Measurements from ENCODE around the gene CSTPP1. TPM values are rescaled to one million over a fixed set of nuclear protein-coding genes. Genes with fewer than 3 reads are reported as not detected.
"Not testable (repeated sequence)": the region's sequence is repeated elsewhere in the genome, so short reads cannot be mapped to it uniquely, and the experiment has no call there.

The CSTPP1 gene
- polyA plus RNA-seq, 1 donor (not counting 4 experiments of a cell fraction or from before 2014, with no cell fraction given), result 20.0 TPM

- Histone ChIP-seq H3K4me1 (ENCODE audit: control insufficient read depth, extremely low read depth, insufficient read depth, low read length) (peaks cover 24% of the 10 kb centered on the region), H2AFZ (ENCODE audit: control insufficient read depth, low read length) (no peak overlapping the region), H3K9me1 (ENCODE audit: control insufficient read depth, extremely low read depth, insufficient read depth, low read length) (no peaks in the 10 kb centered on the region), H3K79me2 (ENCODE audit: control insufficient read depth, insufficient read depth, low read length) (no peaks in the 10 kb centered on the region), H3K4me2 (ENCODE audit: control insufficient read depth, extremely low read depth, insufficient read depth, low read depth, low read length) (no peak overlapping the region), H3K27ac (ENCODE audit: control insufficient read depth, insufficient read depth, low read length) (no peak overlapping the region), H3K9me3 (ENCODE audit: control insufficient read depth, low read depth, low read length) (no peaks in the 10 kb centered on the region), H3K4me3 (ENCODE audit: control insufficient read depth in 2 of 3, extremely low read depth in 1 of 3, insufficient read depth in 2 of 3, low read depth in 1 of 3, low read length in 3 of 3) (no peak overlapping the region), H3K36me3 (ENCODE audit: control insufficient read depth in 2 of 2, extremely low read depth in 1 of 2, insufficient read depth in 2 of 2, low read length in 2 of 2) (no peaks in the 10 kb centered on the region), H4K20me1 (ENCODE audit: control insufficient read depth, extremely low read depth, insufficient read depth, low read length) (no peaks in the 10 kb centered on the region), H3K9ac (ENCODE audit: control insufficient read depth, extremely low read depth, insufficient read depth, low read length) (no peak overlapping the region), H3K27me3 (ENCODE audit: control insufficient read depth, extremely low read depth, insufficient read depth, low read length) (no peaks in the 10 kb centered on the region)
- FAIRE-seq, result no peak
- TF ChIP-seq CTCF (optimal IDR thresholded peaks at IDR 0.05 in 1 of 3, IDR thresholded peaks at IDR 0.05 in 1 of 3, conservative IDR thresholded peaks at IDR 0.05 in 1 of 3; ENCODE audit: extremely low read depth in 1 of 3, insufficient read depth in 2 of 3, low read length in 3 of 3) (no peak), EZH2 (IDR thresholded peaks at IDR 0.05; ENCODE audit: low read length) (no peak)
- no peak for DNase-seq (ENCODE audit: low read depth, low spot score)
- dilution Hi-C loops (cut with MboI; ENCODE audit: extremely low pct_ligation_motif_present, low sequenced_read_pairs), result no loop called here
Measured at GRCh38 chr11:47207459-47207858, 270.9 kb downstream of the CSTPP1 start.

GRCh38 chr11:47208008-47208552 lies 271.5 kb downstream of the CSTPP1 start:
- H3K27ac ChIP-seq (ENCODE audit: control insufficient read depth, insufficient read depth, low read length); H3K4me2 ChIP-seq (ENCODE audit: control insufficient read depth, extremely low read depth, insufficient read depth, low read depth, low read length); H3K9ac ChIP-seq (ENCODE audit: control insufficient read depth, extremely low read depth, insufficient read depth, low read length); FAIRE-seq; dilution Hi-C loops (cut with MboI; ENCODE audit: extremely low pct_ligation_motif_present, low sequenced_read_pairs); H3K27me3 ChIP-seq (ENCODE audit: control insufficient read depth, extremely low read depth, insufficient read depth, low read length); DNase-seq (ENCODE audit: low read depth, low spot score); H3K36me3 ChIP-seq (ENCODE audit: control insufficient read depth in 2 of 2, extremely low read depth in 1 of 2, insufficient read depth in 2 of 2, low read length in 2 of 2); H3K4me3 ChIP-seq (ENCODE audit: control insufficient read depth in 2 of 3, extremely low read depth in 1 of 3, insufficient read depth in 2 of 3, low read depth in 1 of 3, low read length in 3 of 3); H4K20me1 ChIP-seq (ENCODE audit: control insufficient read depth, extremely low read depth, insufficient read depth, low read length); H3K79me2 ChIP-seq (ENCODE audit: control insufficient read depth, insufficient read depth, low read length); H3K9me1 ChIP-seq (ENCODE audit: control insufficient read depth, extremely low read depth, insufficient read depth, low read length); H3K9me3 ChIP-seq (ENCODE audit: control insufficient read depth, low read depth, low read length); H2AFZ ChIP-seq (ENCODE audit: control insufficient read depth, low read length): not testable (repeated sequence)
- H3K4me1 ChIP-seq (ENCODE audit: control insufficient read depth, extremely low read depth, insufficient read depth, low read length), result peaks cover 24% of the 10 kb centered on the region

- H2AFZ ChIP-seq (ENCODE audit: control insufficient read depth, low read length), result no peak overlapping the region
- H3K4me3 ChIP-seq (ENCODE audit: control insufficient read depth in 2 of 3, extremely low read depth in 1 of 3, insufficient read depth in 2 of 3, low read depth in 1 of 3, low read length in 3 of 3), result no peak overlapping the region
- H3K36me3 ChIP-seq (ENCODE audit: control insufficient read depth in 2 of 2, extremely low read depth in 1 of 2, insufficient read depth in 2 of 2, low read length in 2 of 2), result no peaks in the 10 kb centered on the region
- dilution Hi-C loops (cut with MboI; ENCODE audit: extremely low pct_ligation_motif_present, low sequenced_read_pairs), result no loop called here
- TF ChIP-seq CTCF (optimal IDR thresholded peaks at IDR 0.05 in 1 of 3, IDR thresholded peaks at IDR 0.05 in 1 of 3, conservative IDR thresholded peaks at IDR 0.05 in 1 of 3; ENCODE audit: extremely low read depth in 1 of 3, insufficient read depth in 2 of 3, low read length in 3 of 3) (no peak), EZH2 (IDR thresholded peaks at IDR 0.05; ENCODE audit: low read length) (no peak)
- no peak overlapping the region for H3K4me2 ChIP-seq (ENCODE audit: control insufficient read depth, extremely low read depth, insufficient read depth, low read depth, low read length)
- no peak overlapping the region for H3K9ac ChIP-seq (ENCODE audit: control insufficient read depth, extremely low read depth, insufficient read depth, low read length)
- no peaks in the 10 kb centered on the region for H3K9me1 ChIP-seq (ENCODE audit: control insufficient read depth, extremely low read depth, insufficient read depth, low read length)
- H3K9me3 ChIP-seq (ENCODE audit: control insufficient read depth, low read depth, low read length), result no peaks in the 10 kb centered on the region
- peaks cover 24% of the 10 kb centered on the region for H3K4me1 ChIP-seq (ENCODE audit: control insufficient read depth, extremely low read depth, insufficient read depth, low read length)
- no peak for DNase-seq (ENCODE audit: low read depth, low spot score)
- H3K27ac ChIP-seq (ENCODE audit: control insufficient read depth, insufficient read depth, low read length), result no peak overlapping the region
- no peaks in the 10 kb centered on the region for H4K20me1 ChIP-seq (ENCODE audit: control insufficient read depth, extremely low read depth, insufficient read depth, low read length)
- FAIRE-seq, result no peak
- H3K27me3 ChIP-seq (ENCODE audit: control insufficient read depth, extremely low read depth, insufficient read depth, low read length), result no peaks in the 10 kb centered on the region
- H3K79me2 ChIP-seq (ENCODE audit: control insufficient read depth, insufficient read depth, low read length), result no peaks in the 10 kb centered on the region
Measured at GRCh38 chr11:47208628-47209027, 272.1 kb downstream of the CSTPP1 start.
